DMS114 treated with DMSO at 0.1 percent for 48 hours (cell line): Measurements from ENCODE around the gene LMTK2.

Experiments used
- DNase-seq: peaks from one replicate; lab custom pipeline; 2025; ENCODE audit not compliant: unreplicated experiment; lab: John Stamatoyannopoulos, UW

The LMTK2 gene

DNA sequence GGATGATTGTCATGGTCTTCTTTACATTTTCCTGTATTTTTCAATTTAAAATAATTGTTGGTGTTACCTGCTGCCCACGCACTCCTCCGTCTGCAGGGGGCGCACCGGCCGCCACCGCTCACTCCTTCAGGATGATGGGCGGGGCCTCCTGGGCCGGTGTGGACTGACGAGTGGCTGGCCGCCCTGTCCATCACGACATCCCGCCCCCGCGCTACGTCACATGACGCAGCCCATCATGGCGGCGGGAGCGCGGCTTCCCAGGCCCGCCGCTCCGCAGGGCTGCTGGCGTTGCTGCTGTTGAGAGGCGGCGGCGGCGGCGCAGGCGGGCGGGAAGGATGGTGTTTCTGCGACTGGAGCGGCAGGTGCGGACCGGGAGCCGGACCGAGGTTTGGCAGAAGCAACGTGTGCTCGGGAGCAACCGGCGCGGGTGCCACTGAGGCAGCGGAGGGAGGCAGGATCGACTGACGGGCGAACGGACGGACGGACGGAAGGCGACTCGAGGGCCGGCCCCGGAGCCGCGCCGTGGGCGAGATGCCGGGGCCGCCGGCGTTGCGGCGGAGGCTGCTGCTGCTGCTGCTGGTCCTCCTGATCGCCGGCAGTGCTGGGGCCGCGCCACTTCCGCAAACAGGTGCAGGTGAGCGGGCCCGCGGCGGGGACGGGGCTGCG, at the start of gene LMTK2:
LMTK2 (plus strand) TSS at position 216 of the 666 bp plus-strand sequence; CDS start at position 532, 316 bp downstream.
- peak; percentile 66 for DNase-seq

DNA sequence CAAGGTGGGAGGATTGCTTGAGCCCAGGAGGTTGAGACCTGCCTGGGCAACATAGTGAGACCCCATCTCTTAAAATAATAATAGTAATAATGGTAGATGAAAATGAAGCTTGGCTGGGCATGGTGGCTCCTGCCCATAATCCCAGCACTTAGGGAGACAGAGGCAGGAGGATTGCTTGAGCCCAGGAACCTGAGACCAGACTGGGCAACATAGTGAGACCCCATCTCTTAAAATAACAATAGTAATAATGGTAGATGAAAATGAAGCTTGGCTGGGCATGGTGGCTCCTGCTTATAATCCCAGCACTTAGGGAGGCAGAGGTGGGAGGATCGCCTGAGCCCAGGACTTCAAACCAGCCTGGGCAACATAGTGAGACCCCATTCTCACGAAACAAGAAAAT, 49.5 kb upstream of the LMTK2 start:
- no peak for DNase-seq

DNA sequence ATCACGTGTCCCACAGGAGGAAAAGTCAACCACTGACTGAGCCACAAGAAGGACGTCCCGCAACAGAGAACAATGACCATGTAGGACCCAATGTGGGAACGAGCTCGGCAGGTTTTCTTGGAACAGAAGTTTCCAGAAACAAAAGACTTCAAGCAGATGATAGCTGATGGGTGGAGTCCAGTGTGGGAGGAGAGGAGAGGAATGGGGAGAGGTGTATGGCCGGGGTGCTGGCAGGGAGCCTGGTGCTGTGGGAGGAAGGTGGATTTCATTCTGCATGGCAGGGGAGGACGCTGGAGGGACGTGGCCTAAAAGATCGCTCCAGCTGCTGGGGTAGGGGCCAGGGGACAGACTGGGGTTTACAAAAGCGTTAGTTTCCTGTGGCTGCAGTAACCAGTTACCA, 48.5 kb upstream of the LMTK2 start:
- DNase-seq, result no peak

DNA sequence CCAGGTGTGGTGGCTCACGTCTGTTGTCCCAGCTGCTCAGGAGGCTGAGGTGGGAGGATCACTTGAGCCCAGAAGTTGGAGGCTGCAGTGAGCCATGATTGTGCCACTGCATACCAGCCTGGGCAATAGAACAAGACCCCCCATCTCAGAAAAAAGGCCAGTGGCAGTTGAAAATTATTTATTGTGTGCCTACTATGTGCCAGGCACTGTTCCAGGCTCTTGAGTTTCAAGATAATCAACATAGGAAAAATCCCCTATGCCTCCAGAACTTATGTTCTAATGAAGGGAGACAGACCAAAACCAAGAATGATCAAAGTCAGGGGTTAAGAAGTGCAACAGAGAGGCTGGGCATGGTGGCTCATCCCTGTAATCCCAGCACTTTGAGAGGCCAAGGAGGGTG, 42.4 kb upstream of the LMTK2 start:
- no peak for DNase-seq

DNA sequence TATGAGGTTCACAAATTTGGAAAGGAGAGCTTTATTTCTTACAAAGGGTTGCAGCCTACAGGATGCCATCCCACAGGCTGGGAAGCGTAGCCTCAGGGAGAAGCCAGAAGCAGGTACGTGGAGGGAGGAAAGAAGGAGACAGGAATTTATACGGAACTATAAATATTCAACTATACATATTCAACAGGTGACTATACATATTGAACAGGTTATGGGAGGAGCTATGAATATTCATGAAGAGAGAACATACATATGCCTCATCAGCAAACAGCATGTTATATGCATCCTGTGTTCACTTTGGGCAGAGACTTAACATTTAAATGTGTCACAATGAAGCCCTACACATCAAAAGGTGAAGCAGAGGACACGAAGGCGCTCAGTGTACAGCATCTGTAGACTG, 40.5 kb upstream of the LMTK2 start:
- DNase-seq, result no peak

DNA sequence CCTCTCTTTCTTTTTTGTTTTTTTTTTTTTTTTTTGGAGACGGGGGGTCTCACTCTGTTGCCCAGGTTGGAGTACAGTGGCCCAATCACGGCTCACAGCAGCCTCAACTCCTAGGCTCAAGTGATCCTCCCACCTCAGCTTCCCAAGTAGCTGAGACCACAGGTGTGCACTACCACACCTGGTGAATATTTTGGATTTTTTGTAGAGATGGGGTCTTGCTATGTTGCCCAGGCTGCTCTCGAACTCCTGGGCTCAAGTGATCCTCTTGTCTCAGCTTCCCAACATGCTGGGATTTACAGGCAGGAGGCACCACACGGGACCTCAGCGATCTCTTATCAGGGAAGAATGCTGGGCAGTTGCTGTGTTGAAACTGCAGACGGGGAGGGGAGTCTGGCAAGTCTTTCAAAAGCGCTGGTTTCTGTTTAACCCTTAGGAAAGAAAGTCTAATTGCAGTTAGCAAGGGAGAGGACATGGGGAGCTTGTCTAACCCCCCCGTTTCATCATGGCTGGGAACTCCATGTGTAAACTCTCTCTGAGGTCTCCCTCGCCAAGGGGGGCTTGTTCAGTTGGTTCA, 39.6 kb upstream of the LMTK2 start:
- no peak for DNase-seq

DNA sequence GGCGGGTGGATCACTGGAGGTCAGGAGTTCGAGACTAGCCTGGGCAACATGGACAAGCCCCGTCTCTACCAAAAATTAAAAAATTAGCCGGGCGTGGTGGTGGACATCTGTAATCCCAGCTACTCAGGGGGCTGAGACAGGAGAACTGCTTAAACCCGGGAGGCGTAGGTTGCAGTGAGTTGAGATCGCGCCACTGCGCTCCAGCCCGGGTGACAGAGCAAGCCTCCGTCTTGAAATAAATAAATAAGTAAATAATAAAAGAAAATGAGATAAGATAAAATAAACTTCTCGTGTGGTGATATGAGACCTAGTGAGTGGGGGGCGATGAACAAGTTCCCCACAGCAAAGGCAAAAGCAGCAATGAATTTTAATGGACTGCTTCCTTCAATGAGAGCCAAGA, 33.6 kb upstream of the LMTK2 start:
- DNase-seq, result no peak

DNA sequence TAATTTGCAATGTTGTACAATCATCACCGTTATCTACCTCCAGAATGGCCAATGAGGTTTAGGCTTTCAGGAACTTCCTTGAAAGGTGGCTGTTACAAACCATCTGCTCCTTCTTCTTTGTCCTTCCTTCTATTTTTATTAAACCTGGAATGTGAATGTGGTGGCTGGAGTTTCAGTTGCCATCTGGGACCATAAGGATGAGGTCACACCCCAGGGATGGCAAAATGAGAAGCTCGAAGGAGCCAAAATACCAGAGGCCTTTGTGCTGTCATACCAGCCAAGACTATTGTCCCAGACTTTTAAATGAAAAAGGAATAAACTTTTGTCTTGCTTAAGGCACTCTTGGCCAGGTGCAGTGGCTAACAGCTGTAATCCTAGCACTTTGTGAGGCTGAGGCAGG, 30.9 kb upstream of the LMTK2 start:
- no peak for DNase-seq

DNA sequence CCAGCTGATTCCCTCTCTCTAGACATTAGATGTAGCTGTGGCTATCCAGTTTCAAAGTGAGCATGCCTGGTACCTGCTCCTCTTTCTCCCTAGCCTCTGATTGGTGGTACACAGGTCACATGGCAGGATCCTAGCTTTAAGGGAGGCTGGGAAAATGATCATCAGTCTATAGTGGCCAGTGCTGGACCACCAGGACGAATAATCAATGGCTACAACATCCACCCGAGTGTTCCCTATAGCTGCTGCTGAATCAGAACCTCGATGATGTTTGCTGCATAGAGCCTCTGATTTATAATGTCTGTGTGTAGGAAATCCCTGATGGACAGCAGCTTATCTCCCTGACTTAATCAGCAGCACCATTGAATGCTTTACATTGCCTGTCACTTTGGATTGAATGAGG, 28.9 kb upstream of the LMTK2 start:
- DNase-seq, result no peak

DNA sequence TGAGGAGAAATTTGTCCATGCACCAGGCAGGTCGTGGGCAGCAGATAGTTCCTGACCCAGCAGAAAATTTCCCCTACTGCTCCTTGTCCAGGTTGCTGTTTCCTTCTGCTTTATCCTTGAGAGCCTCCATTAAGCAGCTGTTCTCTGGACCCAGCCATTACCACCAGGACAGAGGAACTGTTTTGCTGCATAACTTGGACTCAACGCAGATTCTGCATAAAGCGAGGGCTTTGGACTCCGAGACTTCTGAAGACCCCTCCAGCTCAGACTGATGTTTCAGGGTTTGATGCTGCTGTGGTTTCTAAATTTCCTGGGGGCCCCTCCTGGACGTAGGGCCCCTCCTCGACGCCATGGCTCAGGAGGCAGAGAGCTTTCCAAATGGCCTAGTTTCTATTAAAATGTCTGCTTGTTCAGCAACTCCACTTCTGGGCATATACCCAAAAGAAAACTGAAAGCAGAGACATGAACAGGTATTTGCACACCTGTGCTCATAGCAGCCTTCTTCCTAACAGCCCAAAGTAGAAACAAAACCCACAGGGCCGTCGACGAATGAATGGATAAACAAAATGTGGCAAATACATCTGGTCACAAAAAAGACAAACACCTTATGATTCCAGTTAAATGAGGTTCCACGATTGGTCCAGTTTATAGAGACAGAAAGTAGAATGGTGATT, 28.3 kb upstream of the LMTK2 start:
- no peak for DNase-seq

DNA sequence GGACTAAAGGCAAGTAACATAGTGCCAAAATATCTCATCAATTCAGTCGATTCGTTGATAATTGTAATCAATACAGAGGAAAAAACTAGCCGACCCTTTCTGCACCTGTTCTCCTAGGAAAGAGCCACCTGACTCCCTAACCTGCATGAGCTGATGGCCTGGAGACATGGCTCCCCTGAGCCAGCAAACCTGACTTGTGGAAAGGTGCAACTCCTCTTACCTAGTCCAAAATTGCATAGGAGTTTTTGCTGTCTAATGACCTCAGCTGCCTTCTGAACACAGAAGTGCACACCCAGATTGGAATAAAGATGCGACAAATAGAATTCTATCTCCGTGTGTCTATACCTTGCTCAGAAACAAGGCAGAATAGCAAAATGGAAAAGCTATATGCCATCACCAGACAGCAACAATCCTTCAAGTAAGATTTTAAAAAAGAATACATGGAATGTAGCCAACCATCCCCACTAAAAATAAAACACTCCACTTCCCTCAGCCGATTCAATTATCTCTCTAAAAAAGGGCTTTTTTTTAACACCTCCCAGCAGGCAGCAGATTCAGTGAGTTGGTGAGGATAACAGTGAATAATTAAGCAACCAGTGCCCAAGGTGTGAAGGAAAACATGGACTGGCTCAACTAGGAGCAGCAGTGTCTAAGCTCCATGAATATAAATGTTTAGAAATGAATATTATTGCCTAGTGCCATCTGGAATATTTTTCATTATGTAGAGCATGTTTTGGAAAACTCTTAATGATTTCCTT, 26.6 kb upstream of the LMTK2 start:
- no peak for DNase-seq

DNA sequence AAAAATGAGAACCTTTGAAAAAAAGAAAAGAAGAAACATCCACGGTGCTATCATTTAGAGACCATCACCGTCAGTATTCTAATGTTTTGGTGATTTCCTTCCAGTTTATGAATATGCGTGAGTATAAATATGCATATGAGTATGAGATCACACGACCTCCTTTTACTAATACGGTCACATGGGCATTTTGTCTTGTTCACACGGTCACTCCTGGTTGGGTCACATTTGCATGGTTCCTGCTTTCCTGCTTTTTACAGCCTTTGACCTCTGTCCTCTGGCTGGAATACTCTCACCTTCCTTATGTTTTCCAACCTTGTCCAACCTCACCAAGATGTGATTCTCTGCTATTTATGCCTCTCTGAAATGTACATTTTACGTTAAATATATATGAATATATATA, 25.3 kb upstream of the LMTK2 start:
- DNase-seq, result no peak

DNA sequence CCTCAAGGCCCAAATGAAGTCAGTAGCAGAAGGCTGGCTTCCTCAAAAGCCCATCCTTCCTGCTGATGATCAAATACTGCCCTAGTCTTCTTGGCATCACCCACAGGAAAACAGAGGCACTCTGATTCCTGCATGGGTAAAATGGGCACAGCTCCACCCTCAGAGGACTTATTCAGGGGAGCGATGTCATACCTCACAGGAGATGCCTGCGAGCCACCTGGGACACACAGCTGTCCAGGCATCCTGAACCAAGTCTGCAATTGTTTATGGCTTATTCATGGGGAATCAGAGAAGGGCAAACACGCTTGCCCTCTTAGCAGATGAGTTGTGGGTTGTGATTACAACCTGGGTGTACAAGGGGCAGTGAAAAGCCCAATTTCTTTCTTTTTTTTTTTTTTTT, 22.0 kb upstream of the LMTK2 start:
- no peak for DNase-seq

DNA sequence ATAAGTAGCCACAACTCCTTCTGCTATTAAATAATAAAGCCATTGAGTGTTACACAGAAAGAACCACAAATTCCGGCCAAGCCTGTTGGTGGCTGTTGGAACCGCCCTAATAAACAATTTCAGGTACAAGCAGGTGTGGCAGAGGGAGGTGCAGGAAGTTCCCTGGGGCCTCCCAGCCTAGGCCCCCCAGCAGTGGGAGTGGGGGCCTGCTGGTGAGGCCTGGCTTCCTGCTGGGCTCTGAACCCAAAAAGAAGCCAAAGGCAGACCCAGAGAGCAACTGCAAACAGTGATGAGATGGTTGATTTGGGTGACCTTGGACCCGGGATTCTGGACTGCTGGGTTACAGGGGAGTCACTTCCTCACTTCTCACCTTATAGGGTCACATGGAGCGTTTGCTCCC, 21.0 kb upstream of the LMTK2 start:
- DNase-seq, result no peak

DNA sequence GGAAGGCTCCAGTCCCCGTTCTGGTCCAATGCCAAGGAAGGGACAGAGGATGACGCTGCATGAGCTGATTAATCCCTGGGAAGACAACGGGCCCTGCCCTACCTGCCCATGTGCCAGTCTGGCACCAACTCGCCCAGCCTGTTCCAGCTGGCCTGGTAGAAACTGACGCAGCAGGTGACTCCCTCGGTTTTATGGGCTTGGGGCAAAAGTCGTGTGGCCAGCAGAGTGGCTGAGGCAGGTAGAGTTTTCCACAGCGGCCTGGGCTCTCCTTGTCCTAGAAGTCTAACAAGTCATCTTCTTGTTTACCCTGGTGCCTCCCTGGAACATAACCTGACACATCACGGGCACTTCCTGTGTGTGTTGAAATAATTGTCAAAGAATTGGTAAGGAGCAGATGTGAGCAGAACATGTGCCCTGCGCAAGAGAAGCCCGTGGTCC, 20.4 kb upstream of the LMTK2 start:
- no peak for DNase-seq

DNA sequence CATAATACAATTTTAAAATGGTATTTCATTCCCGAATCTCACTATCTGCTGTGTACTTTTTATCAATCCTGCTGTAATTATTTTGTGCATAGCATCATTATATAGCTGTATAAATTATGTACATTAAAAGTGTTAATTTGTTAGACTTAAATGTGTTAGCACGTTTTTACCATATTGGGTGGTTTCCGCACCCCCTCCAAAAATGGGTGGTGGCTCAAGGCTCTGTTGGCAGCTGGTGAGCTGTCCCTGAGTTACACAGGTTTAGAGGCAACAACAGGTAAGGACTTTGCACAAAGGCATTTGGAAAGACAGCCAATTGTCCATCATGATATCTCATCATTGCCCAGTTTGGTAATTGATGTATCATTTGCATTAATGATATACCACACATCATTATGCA, 18.6 kb upstream of the LMTK2 start:
- no peak for DNase-seq

DNA sequence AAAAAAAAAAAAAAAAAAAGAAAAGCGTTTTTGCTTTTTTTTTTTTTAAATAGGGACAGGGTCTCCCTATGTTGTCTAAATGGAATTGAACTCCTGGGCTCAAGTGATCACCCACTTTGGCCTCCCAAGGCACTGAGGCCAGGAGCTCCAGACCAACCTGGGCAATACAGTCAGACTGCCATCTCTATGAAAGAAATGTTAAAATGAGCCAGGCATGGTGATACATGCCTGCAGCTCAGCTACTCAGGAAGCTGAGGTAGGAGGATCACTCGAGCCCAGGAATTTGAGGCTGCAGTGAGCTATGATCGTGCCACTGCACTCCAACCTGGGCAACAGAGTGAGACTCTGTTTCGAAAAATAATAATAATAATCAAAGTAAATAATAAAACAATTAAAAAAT, 16.5 kb upstream of the LMTK2 start:
- DNase-seq, result no peak

DNA sequence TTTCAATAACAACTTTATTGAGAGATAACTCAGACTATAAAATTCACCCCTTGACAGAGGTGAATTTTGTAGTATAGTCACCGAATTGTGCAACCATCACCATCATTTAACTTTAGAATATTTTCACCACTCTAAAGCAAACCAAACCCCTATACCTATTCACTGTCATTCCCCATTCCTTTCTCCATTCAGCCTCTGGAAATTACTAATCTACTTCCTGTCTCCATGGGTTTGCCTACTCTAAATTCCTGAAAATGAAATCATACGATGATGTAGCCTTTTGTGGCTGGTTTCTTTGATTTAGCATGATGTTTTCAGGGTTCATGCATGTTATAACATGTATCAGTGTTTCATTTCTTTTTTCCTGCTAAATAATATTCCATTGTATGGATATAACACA, 15.6 kb upstream of the LMTK2 start:
- DNase-seq, result no peak

DNA sequence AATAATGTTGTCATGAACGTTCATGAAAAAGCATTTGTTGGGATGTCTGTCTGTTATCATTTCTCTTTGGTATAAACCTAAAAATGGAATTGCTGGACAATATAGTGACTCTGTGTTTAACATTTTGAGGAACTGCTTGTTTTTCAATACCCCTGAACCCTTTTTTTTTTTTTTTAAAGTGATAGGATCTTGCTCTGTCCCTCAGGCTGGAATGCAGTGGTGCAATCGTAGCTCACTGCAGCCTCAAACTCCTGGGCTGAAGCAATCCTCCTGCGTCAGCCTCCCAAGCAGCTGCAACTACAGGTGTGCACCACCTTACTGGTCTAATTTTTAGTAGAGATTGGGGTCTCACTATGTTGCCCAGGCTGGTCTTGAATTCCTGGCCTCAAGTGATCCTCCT, 15.1 kb upstream of the LMTK2 start:
- no peak for DNase-seq

DNA sequence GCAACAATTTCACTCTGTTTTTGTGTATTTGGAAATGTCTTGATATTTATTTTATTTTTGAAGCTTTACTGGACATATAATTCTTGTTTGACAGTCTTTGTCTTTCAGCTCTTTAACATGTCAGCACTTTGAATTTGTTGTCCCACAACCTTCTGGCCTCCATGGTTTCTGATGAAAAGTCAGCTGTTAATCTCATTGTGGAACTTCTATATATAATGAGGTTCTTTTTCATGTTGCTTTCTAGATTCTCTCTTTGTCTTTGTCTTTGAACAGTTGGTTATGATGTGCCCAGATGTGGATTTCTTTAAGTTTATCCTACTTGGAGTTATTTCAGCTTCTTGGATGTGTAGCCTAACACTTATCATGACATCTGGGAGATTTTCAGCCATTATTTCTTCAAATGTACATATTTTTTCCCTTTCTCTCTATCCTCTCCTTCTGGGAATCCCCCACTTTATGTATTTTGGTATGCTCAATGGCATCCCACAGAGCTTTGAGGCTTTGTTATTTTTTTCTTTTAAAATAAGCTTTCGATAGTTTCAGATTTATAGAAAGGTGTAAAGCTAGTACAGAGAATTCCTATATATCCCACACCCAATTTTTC, 9.5 kb upstream of the LMTK2 start:
- no peak for DNase-seq

DNA sequence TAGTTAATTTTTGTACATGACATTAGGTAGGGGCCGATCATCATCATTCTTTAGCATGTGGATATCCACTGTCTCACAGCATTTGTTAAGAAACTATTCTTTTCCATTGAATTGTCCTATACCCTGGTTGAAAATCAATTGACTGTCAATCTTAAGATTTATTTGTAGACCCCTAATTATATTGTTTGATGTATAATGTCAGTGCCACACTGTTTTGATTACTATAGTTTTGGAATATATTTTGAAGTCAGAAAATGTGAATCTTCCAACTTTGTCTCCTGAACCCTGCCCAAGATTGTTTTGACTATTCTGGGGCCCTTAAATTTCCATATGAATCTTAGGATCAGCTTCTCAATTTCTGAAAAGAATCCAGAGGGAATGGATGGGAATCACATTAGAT, 6.6 kb upstream of the LMTK2 start:
- DNase-seq, result no peak

DNA sequence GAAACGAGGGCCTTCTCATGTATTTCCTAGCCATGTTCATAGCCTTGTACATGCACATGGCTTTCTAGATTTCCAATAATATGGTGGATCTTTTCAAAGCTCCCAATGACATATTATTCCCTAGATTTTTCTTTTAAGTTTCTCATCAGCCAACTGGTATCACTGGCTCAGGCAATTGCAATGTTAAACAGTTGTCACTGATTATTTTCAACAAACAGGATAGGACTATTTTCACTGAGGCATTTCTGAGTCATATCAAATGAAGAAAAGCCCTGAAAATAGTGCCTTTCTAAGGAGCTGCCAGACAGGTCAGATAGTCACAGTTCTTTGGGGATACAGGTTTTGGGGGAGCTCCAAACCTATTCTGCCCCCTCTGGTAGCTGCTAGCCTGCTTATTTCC, 4.5 kb upstream of the LMTK2 start:
- no peak for DNase-seq
